K562 (cell line): Measurements from ENCODE around the gene KLK6. TPM values are rescaled to one million over a fixed set of nuclear protein-coding genes. Genes with fewer than 3 reads are reported as not detected.

Source experiments
- ATAC-seq: fragments of 200-7000 bp; cut with Tn5 transposase; 3 replicates; pipeline ENCODE4 v1.9.1; 2020; ENCODE audit warnings: moderate library complexity
- BruUV-seq: library from RNA; stranded (reverse); fragments of 400-500 nt; replicated peaks from 2 replicates; lab custom pipeline; 2021; lab: Mats Ljungman, UMichigan
- CTCF ChIA-PET: fragments of 300-600 bp; formaldehyde crosslinking; extraction: SDS; loops from one replicate; lab custom pipeline; 2021; ENCODE audit warnings: low intra/inter-chr PET ratio; lab: Yijun Ruan, JAX
- POLR2A ChIA-PET: fragments of 300-600, 350-650 bp; sonication (Branson Sonifier 250); formaldehyde crosslinking; extraction: SDS; loops from one replicate; lab custom pipeline; 2021; ENCODE audit warnings: antibody characterized with exemption, inconsistent platforms; lab: Yijun Ruan, JAX
- DNase-seq, 4 experiments: peaks; one replicate each; pipeline versions ENCODE4 v3.0.0 to v3.0.0-alpha.2; 2011 to 2018; ENCODE audit warnings: low spot score in 3 of 4, mixed read lengths in 3 of 4; ENCODE audit errors: extremely low read depth in 1 of 4
- FAIRE-seq: peaks from 2 replicates; lab custom pipeline; 2011; peaks lifted over from hg19 to GRCh38; lab: Jason Lieb, UNC
- H2AFZ ChIP-seq: 2 replicates; pipeline ENCODE4 v1.6.0; 2011; ENCODE audit warnings: low read depth, low read length, control low read depth, inconsistent platforms
- H3K27ac ChIP-seq: fragments of 200-600 bp; 3 replicates; pipeline ENCODE4 v1.8.0; 2011; ENCODE audit warnings: low read depth, mild to moderate bottlenecking, control low read depth, inconsistent platforms, low read length, moderate library complexity, mixed read lengths; ENCODE audit errors: extremely low read depth
- H3K27me3 ChIP-seq, 2 experiments: fragments of 300-600 bp in 1 of 2; 2 replicates in 1 of 2; 3 replicates in 1 of 2; pipeline versions ENCODE4 v1.6.0 to v1.8.0; 2011; ENCODE audit warnings: inconsistent platforms in 2 of 2, low read length in 2 of 2, mild to moderate bottlenecking in 1 of 2, mixed read lengths in 1 of 2, moderate library complexity in 1 of 2; ENCODE audit not compliant: control insufficient read depth in 2 of 2, insufficient read depth in 2 of 2
- H3K36me3 ChIP-seq: fragments of 300-600 bp; 3 replicates; pipeline ENCODE4 v1.8.0; 2011; ENCODE audit warnings: mild to moderate bottlenecking, low read length, inconsistent platforms; ENCODE audit not compliant: control insufficient read depth, insufficient read depth
- H3K4me1 ChIP-seq, 2 experiments: fragments of 200-600 bp in 1 of 2; replicated peaks in 1 of 2; 2 replicates in 1 of 2; 3 replicates in 1 of 2; pipeline versions ENCODE4 v1.5.1 to v1.8.0; 2011; ENCODE audit warnings: inconsistent platforms in 2 of 2, low read length in 2 of 2, mild to moderate bottlenecking in 1 of 2, mixed read lengths in 1 of 2, moderate library complexity in 1 of 2; ENCODE audit not compliant: control insufficient read depth in 2 of 2, insufficient read depth in 2 of 2
- H3K4me2 ChIP-seq: 2 replicates; pipeline ENCODE4 v1.6.1; 2011; ENCODE audit warnings: low read length, control low read depth, inconsistent platforms, mixed read lengths; ENCODE audit not compliant: insufficient read depth
- H3K4me3 ChIP-seq: fragments of 200-600 bp; sonication (generic), shearing (Covaris generic); 2 replicates; pipeline ENCODE4 v1.5.1; 2016; ENCODE audit warnings: control low read depth, inconsistent platforms
- H3K79me2 ChIP-seq: fragments of 200-600 bp; 3 replicates; pipeline ENCODE4 v1.8.0; 2011; ENCODE audit warnings: low read length, inconsistent platforms; ENCODE audit not compliant: control insufficient read depth, insufficient read depth
- H3K9ac ChIP-seq, 2 experiments: 2 replicates each; pipeline versions ENCODE4 v1.6.0 to v1.6.1; 2011; ENCODE audit warnings: low read depth in 2 of 2, low read length in 2 of 2, control low read depth in 1 of 2, inconsistent platforms in 1 of 2, mild to moderate bottlenecking in 1 of 2, mixed read lengths in 1 of 2; ENCODE audit not compliant: insufficient read depth in 1 of 2
- H3K9me1 ChIP-seq: one replicate; pipeline ENCODE4 v1.6.0; 2011; ENCODE audit warnings: inconsistent platforms, mild to moderate bottlenecking, low read length, moderate library complexity; ENCODE audit not compliant: control insufficient read depth, insufficient read depth
- H3K9me3 ChIP-seq: replicated peaks from 2 replicates; pipeline ENCODE4 v1.5.1; 2011; ENCODE audit warnings: low read depth, low read length, inconsistent platforms; ENCODE audit not compliant: control insufficient read depth, insufficient read depth
- H4K20me1 ChIP-seq: replicated peaks from 2 replicates; pipeline ENCODE4 v1.6.1; 2011; ENCODE audit warnings: low read length, inconsistent platforms, mixed read lengths; ENCODE audit not compliant: control insufficient read depth, insufficient read depth
- CHD1 ChIP-seq: fragments of 200-600 bp; sonication (generic); IDR thresholded peaks from one replicate; pipeline ENCODE4 v1.6.1; 2012; ENCODE audit warnings: mild to moderate bottlenecking, moderate library complexity, low read length, inconsistent platforms
- CTCF ChIP-seq, 3 experiments: IDR thresholded peaks in 2 of 3; conservative IDR thresholded peaks in 1 of 3; 2 replicates each; pipeline ENCODE4 v1.5.1; 2011 to 2012; ENCODE audit warnings: low read length in 3 of 3, mild to moderate bottlenecking in 3 of 3, control low read depth in 2 of 3, improper control_type of control experiment in 1 of 3, inconsistent platforms in 1 of 3, low read depth in 1 of 3, mixed read lengths in 1 of 3, moderate library complexity in 1 of 3; ENCODE audit not compliant: insufficient read depth in 2 of 3
- KDM2B ChIP-seq: fragments of 250-450 bp; sonication (Bioruptor Pico); IDR thresholded peaks from 2 replicates; pipeline ENCODE4 v1.8.0; 2021; ENCODE audit warnings: mild to moderate bottlenecking, moderate library complexity
- LARP7 ChIP-seq: fragments of 450-650 bp; IDR thresholded peaks from 2 replicates; pipeline ENCODE4 v1.6.1; 2016
- MAFF ChIP-seq: IDR thresholded peaks from 2 replicates; pipeline ENCODE4 v1.6.1; 2012; ENCODE audit warnings: low read length, improper control_type of control experiment
- MYBL2 ChIP-seq, 2 experiments: fragments of 450-650 bp in 1 of 2; sonication (generic) in 1 of 2; formaldehyde crosslinking in 1 of 2; IDR thresholded peaks; 2 replicates each; pipeline versions ENCODE4 v1.6.1 to v1.8.1; 2017 to 2022; ENCODE audit warnings: borderline replicate concordance in 1 of 2, inconsistent platforms in 1 of 2, low read depth in 1 of 2, mild to moderate bottlenecking in 1 of 2, missing genetic modification reagents in 1 of 2, moderate library complexity in 1 of 2
- ZBTB43 ChIP-seq: sonication (generic); formaldehyde crosslinking; IDR thresholded peaks from 2 replicates; pipeline ENCODE4 v1.8.0; 2023; ENCODE audit warnings: mild to moderate bottlenecking, missing genetic modification reagents
- ZHX1 ChIP-seq: fragments of 150-350 bp; conservative IDR thresholded peaks from 2 replicates; pipeline ENCODE4 v1.6.1; 2014; ENCODE audit warnings: low read length
- ZNF140 ChIP-seq: fragments of 250-450 bp; sonication (Bioruptor Pico); IDR thresholded peaks from 2 replicates; pipeline ENCODE4 v1.8.0; 2021; ENCODE audit warnings: moderate library complexity, mild to moderate bottlenecking, inconsistent platforms
- in situ Hi-C: fragments of 300-500 bp; cut with MboI; formaldehyde crosslinking; loops from 4 replicates; pipeline ENCODE4 v1.15.0; 2018; ENCODE audit warnings: inconsistent platforms, mixed read lengths
- intact Hi-C: fragments of 100-400 bp; cut with micrococcal nuclease; formaldehyde crosslinking; loops from 2 replicates; pipeline ENCODE4 v1.14.2; 2022
- polyA plus RNA-seq, 8 experiments: library from polyadenylated mRNA; depleted of rRNA in 4 of 8; stranded (reverse) in 5 of 8; unstranded in 3 of 8; fragments of >200 nt; fragmentation: Nextera tagmentation in 2 of 8; fragmentation: Illumina TruSeq in 1 of 8; extraction: Ambion mirVana in 2 of 8; extraction: Trizol in 1 of 8; gene quantifications; 2 replicates each; pipeline versions ENCODE4 v1.2.1 to v1.2.3, GENCODE V29; 2011 to 2014; ENCODE audit warnings: inconsistent platforms in 1 of 8, missing spikeins in 1 of 8
- total RNA-seq, 7 experiments: library from RNA; depleted of rRNA in 6 of 7; stranded (reverse); fragments of >200 nt in 6 of 7; fragmentation: Illumina TruSeq in 2 of 7; extraction: Trizol in 2 of 7; gene quantifications; 2 replicates each; pipeline versions ENCODE4 v1.2.1 to v1.2.3, GENCODE V29; 2011 to 2021; ENCODE audit warnings: low replicate concordance in 1 of 7

KLK6 gene
- total and polyA plus RNA-seq, 9 of the 15 experiments (the other 6 are each of a cell fraction or from before 2014, with no cell fraction given) = not detected

- no peak overlapping the region for H2AFZ ChIP-seq
- TF ChIP-seq CHD1 (no peak), CTCF (IDR thresholded peaks at IDR 0.05 in 2 of 3, conservative IDR thresholded peaks at IDR 0.05 in 1 of 3; ENCODE audit: insufficient read depth in 2 of 3, low read depth in 1 of 3, low read length in 3 of 3) (no peak), ZBTB43 (CRISPR knock-in tag) (no peak), MAFF (no peak), KDM2B (CRISPR knock-in tag) (no peak), LARP7 (no peak), ZHX1 (no peak), ZNF140 (CRISPR knock-in tag) (no peak), MYBL2 (IDR thresholded peaks at IDR 0.05; ENCODE audit: low read depth) (no peak), MYBL2 (CRISPR knock-in tag; IDR thresholded peaks at IDR 0.05; ENCODE audit: borderline replicate concordance) (no peak)
- ChIA-PET CTCF (no interaction called here), POLR2A (no interaction called here)
- intact Hi-C loops = loop anchor here (2.0 kb wide), 2 partner anchors 86 to 164 kb away; no protein-coding TSS in a partner anchor
- peaks cover 5% of the 10 kb centered on the region; the same call in 1 of the 2 replicates for H4K20me1 ChIP-seq
- H3K4me3 ChIP-seq = no peak overlapping the region
- FAIRE-seq (no peak), ATAC-seq (no peak), DNase-seq (no peak)
- no peak overlapping the region for H3K27ac ChIP-seq
- H3K36me3 ChIP-seq = no peaks in the 10 kb centered on the region
- H3K4me2 ChIP-seq = no peak overlapping the region
- H3K9me3 ChIP-seq = no peaks in the 10 kb centered on the region
- no TSS peak for BruUV-seq
- no peaks in the 10 kb centered on the region for H3K9me1 ChIP-seq
- H3K27me3 ChIP-seq = peaks cover 3 to 18% of the 10 kb centered on the region in 2 experiments; a peak in 3 of 5 replicates
- in situ Hi-C loops = no loop called here
- H3K79me2 ChIP-seq = no peaks in the 10 kb centered on the region
- no peak overlapping the region for H3K9ac ChIP-seq
- H3K4me1 ChIP-seq = peaks cover 0 to 4% of the 10 kb centered on the region in 2 experiments; a peak in 2 of 5 replicates
Observed at GRCh38 chr19:50931023-50931422, 38.4 kb downstream of the KLK6 start.
